ENCODE results near the gene ANO7. TPM values are rescaled to one million over a fixed set of nuclear protein-coding genes. Genes with fewer than 3 reads are reported as not detected.

ANO7 gene
- total and polyA plus RNA-seq, 2 of the 8 experiments (the other 6 are each of a cell fraction or from before 2014, with no cell fraction given) = 3.2 to 6.9 TPM

GRCh38 chr2:241213041-241213440, 24.6 kb downstream of the ANO7 start (continued):
- TF ChIP-seq USF2 (IDR thresholded peaks at IDR 0.05; ENCODE audit: low read length) (no peak), JUN (IDR thresholded peaks at IDR 0.05; ENCODE audit: low read depth, low read length) (no peak), SP1 (IDR thresholded peaks at IDR 0.05; ENCODE audit: low read depth, low read length) (no peak), ZNF274 (IDR thresholded peaks at IDR 0.05; ENCODE audit: borderline replicate concordance, extremely low read depth, low read length) (no peak), SRF (IDR thresholded peaks at IDR 0.05; ENCODE audit: low read depth, low read length) (no peak), CREB1 (IDR thresholded peaks at IDR 0.05) (no peak), KDM1A (IDR thresholded peaks at IDR 0.05; ENCODE audit: borderline replicate concordance, low read length) (no peak), EGR1 (IDR thresholded peaks at IDR 0.05; ENCODE audit: borderline replicate concordance, low read depth, low read length) (no peak), SIRT6 (IDR thresholded peaks at IDR 0.05; ENCODE audit: low read length) (no peak), POLR2AphosphoS5 (IDR thresholded peaks at IDR 0.05; ENCODE audit: low read depth, low read length) (no peak)
